ENCODE measurements around the gene HOXA9.
A peak's percentile ranks its signal among the peaks of the same experiment; 100 is the strongest.

Gene HOXA9

GRCh38 chr7:27161214-27161720 lies 4.1 kb downstream of the HOXA9 start:
- DNase-seq (ENCODE audit: extremely low read depth, insufficient read length), result no peak
- Histone ChIP-seq H3K36me3 (ENCODE audit: control insufficient read depth, insufficient read depth, low read length) (no peaks in the 10 kb centered on the region), H3K4me3 (replicated peaks; ENCODE audit: low read depth, low read length) (peak overlapping the region; percentile 65), H3K27me3 (replicated peaks; ENCODE audit: control insufficient read depth, insufficient read depth, low read length) (peaks cover 2% of the 10 kb centered on the region)
- TF ChIP-seq CTCF (IDR thresholded peaks at IDR 0.05; ENCODE audit: insufficient read depth, low read length, poor library complexity, severe bottlenecking), result no peak

- Histone ChIP-seq H3K27me3 (replicated peaks; ENCODE audit: control insufficient read depth, insufficient read depth, low read length) (peaks cover 2% of the 10 kb centered on the region), H3K4me3 (replicated peaks; ENCODE audit: low read depth, low read length) (peak overlapping the region; percentile 65), H3K36me3 (ENCODE audit: control insufficient read depth, insufficient read depth, low read length) (no peaks in the 10 kb centered on the region)
- TF ChIP-seq CTCF (IDR thresholded peaks at IDR 0.05; ENCODE audit: insufficient read depth, low read length, poor library complexity, severe bottlenecking), result peak; percentile 94
- DNase-seq (ENCODE audit: extremely low read depth, insufficient read length), result peak; percentile 83
Measured at GRCh38 chr7:27160546-27161213, 4.7 kb downstream of the HOXA9 start.

- H3K4me3 ChIP-seq (replicated peaks; ENCODE audit: low read depth, low read length), result peak overlapping the region; percentile 65
- peaks cover 2% of the 10 kb centered on the region for H3K27me3 ChIP-seq (replicated peaks; ENCODE audit: control insufficient read depth, insufficient read depth, low read length)
- DNase-seq (ENCODE audit: extremely low read depth, insufficient read length), result no peak
Measured at GRCh38 chr7:27160145-27160545, 5.2 kb downstream of the HOXA9 start.

GRCh38 chr7:27159266-27160144 lies 5.8 kb downstream of the HOXA9 start:
- Histone ChIP-seq H3K4me3 (replicated peaks; ENCODE audit: low read depth, low read length) (no peak overlapping the region; the same call in 1 of the 2 replicates), H3K27me3 (replicated peaks; ENCODE audit: control insufficient read depth, insufficient read depth, low read length) (peaks cover 2% of the 10 kb centered on the region), H3K36me3 (ENCODE audit: control insufficient read depth, insufficient read depth, low read length) (no peaks in the 10 kb centered on the region)
- no peak for DNase-seq (ENCODE audit: extremely low read depth, insufficient read length)
- TF ChIP-seq CTCF (IDR thresholded peaks at IDR 0.05; ENCODE audit: insufficient read depth, low read length, poor library complexity, severe bottlenecking), result no peak

More at GRCh38 chr7:27160145-27160545, 5.2 kb downstream of the HOXA9 start:
- H3K36me3 ChIP-seq (ENCODE audit: control insufficient read depth, insufficient read depth, low read length), result no peaks in the 10 kb centered on the region
- TF ChIP-seq CTCF (IDR thresholded peaks at IDR 0.05; ENCODE audit: insufficient read depth, low read length, poor library complexity, severe bottlenecking), result no peak

- Histone ChIP-seq H3K27me3 (replicated peaks; ENCODE audit: control insufficient read depth, insufficient read depth, low read length) (peaks cover 2% of the 10 kb centered on the region), H3K4me3 (replicated peaks; ENCODE audit: low read depth, low read length) (no peak overlapping the region), H3K36me3 (ENCODE audit: control insufficient read depth, insufficient read depth, low read length) (no peaks in the 10 kb centered on the region)
- DNase-seq (ENCODE audit: extremely low read depth, insufficient read length), result no peak
- TF ChIP-seq CTCF (IDR thresholded peaks at IDR 0.05; ENCODE audit: insufficient read depth, low read length, poor library complexity, severe bottlenecking), result no peak
Measured at GRCh38 chr7:27158436-27159265, 6.7 kb downstream of the HOXA9 start.

Measured in GM06990 (cell line).